HEK293 (cell line): ENCODE data around the gene MKLN1.

Source experiments
- CTCF ChIA-PET: fragments of 350-600 bp; formaldehyde crosslinking; extraction: SDS; loops from one replicate; lab custom pipeline; 2021; ENCODE audit warnings: antibody characterized with exemption; lab: Yijun Ruan, JAX
- POLR2A ChIA-PET: fragments of 300-600 bp; formaldehyde crosslinking; extraction: SDS; loops from one replicate; lab custom pipeline; 2020; ENCODE audit warnings: antibody characterized with exemption, inconsistent platforms; lab: Yijun Ruan, JAX
- H3K27ac ChIP-seq: fragments of 200-500 bp; sonication (Bioruptor generic); 2 replicates; pipeline ENCODE4 v1.5.1; 2014; ENCODE audit warnings: low read depth, low read length, control low read depth, inconsistent platforms; ENCODE audit errors: extremely low read depth
- H3K36me3 ChIP-seq, 2 experiments: fragments of 200-500 bp in 1 of 2; sonication (Bioruptor generic) in 1 of 2; 1 replicate in 1 of 2; 2 replicates in 1 of 2; pipeline ENCODE4 v1.5.1; 2014 to 2017; ENCODE audit warnings: inconsistent platforms in 2 of 2, low read length in 2 of 2; ENCODE audit not compliant: control insufficient read depth in 2 of 2, insufficient read depth in 1 of 2
- H3K4me1 ChIP-seq: fragments of 200-500 bp; sonication (Bioruptor generic); 2 replicates; pipeline ENCODE4 v1.5.1; 2014; ENCODE audit warnings: mild to moderate bottlenecking, low read length, inconsistent platforms; ENCODE audit not compliant: control insufficient read depth, insufficient read depth
- H3K4me3 ChIP-seq: 2 replicates; pipeline ENCODE4 v1.5.1; 2011; ENCODE audit warnings: low read depth, mild to moderate bottlenecking, control low read depth, low read length, moderate library complexity
- H3K9me3 ChIP-seq: fragments of 200-500 bp; sonication (Bioruptor generic); 2 replicates; pipeline ENCODE4 v1.5.1; 2014; ENCODE audit warnings: low read depth, low read length, inconsistent platforms; ENCODE audit not compliant: control insufficient read depth, insufficient read depth
- GLI2 ChIP-seq: fragments of 450-650 bp; formaldehyde crosslinking; IDR thresholded peaks from 2 replicates; pipeline ENCODE4; 2017; ENCODE audit warnings: missing biosample characterization, missing genetic modification characterization, low read depth, borderline replicate concordance
- GLIS2 ChIP-seq: fragments of 450-650 bp; formaldehyde crosslinking; IDR thresholded peaks from 2 replicates; pipeline ENCODE4 v1.5.1; 2016; ENCODE audit warnings: missing biosample characterization, missing genetic modification characterization
- HOXA7 ChIP-seq: sonication (generic); formaldehyde crosslinking; IDR thresholded peaks from 2 replicates; pipeline ENCODE4 v1.8.1; 2022; ENCODE audit warnings: missing genetic modification reagents, borderline replicate concordance
- KLF1 ChIP-seq: fragments of 450-650 bp; formaldehyde crosslinking; IDR thresholded peaks from 2 replicates; pipeline ENCODE4 v1.5.1; 2016; ENCODE audit warnings: missing biosample characterization, missing genetic modification characterization
- KLF10 ChIP-seq: fragments of 450-650 bp; IDR thresholded peaks from 2 replicates; pipeline ENCODE4 v1.5.1; 2018; ENCODE audit warnings: missing biosample characterization, mild to moderate bottlenecking, missing genetic modification characterization
- KLF7 ChIP-seq: fragments of 450-650 bp; formaldehyde crosslinking; IDR thresholded peaks from 2 replicates; pipeline ENCODE4 v1.5.1; 2016; ENCODE audit warnings: missing biosample characterization, missing genetic modification characterization, borderline replicate concordance
- SETDB1 ChIP-seq: IDR thresholded peaks from one replicate; pipeline ENCODE4 v1.6.1; 2017; ENCODE audit warnings: mild to moderate bottlenecking, low read length, moderate library complexity, mixed read lengths; ENCODE audit not compliant: insufficient read length
- TRIM28 ChIP-seq: IDR thresholded peaks from 2 replicates; pipeline ENCODE4 v1.6.1; 2011; ENCODE audit warnings: low read length, control low read depth, borderline replicate concordance
- ZBTB1 ChIP-seq: fragments of 450-650 bp; formaldehyde crosslinking; IDR thresholded peaks from 2 replicates; pipeline ENCODE4 v1.5.1; 2016; ENCODE audit warnings: missing biosample characterization, missing genetic modification characterization
- ZBTB17 ChIP-seq: fragments of 450-650 bp; formaldehyde crosslinking; IDR thresholded peaks from 2 replicates; pipeline ENCODE4 v1.5.1; 2016; ENCODE audit warnings: missing biosample characterization, missing genetic modification characterization
- ZFP41 ChIP-seq: fragments of 450-650 bp; formaldehyde crosslinking; IDR thresholded peaks from 2 replicates; pipeline ENCODE4 v1.5.1; 2016; ENCODE audit warnings: missing biosample characterization, missing genetic modification characterization, borderline replicate concordance
- ZFP69B ChIP-seq: fragments of 450-650 bp; formaldehyde crosslinking; IDR thresholded peaks from 2 replicates; pipeline ENCODE4 v1.5.1; 2016; ENCODE audit warnings: missing biosample characterization, missing genetic modification characterization
- ZNF121 ChIP-seq: fragments of 450-650 bp; formaldehyde crosslinking; IDR thresholded peaks from 2 replicates; pipeline ENCODE4 v1.5.1; 2016; ENCODE audit warnings: missing biosample characterization, missing genetic modification characterization
- ZNF146 ChIP-seq: fragments of 450-650 bp; formaldehyde crosslinking; IDR thresholded peaks from 2 replicates; pipeline ENCODE4 v1.5.1; 2016; ENCODE audit warnings: missing biosample characterization, missing genetic modification characterization
- ZNF148 ChIP-seq: fragments of 450-650 bp; formaldehyde crosslinking; IDR thresholded peaks from 2 replicates; pipeline ENCODE4 v1.5.0; 2017; ENCODE audit warnings: missing biosample characterization, missing genetic modification characterization, borderline replicate concordance
- ZNF2 ChIP-seq: fragments of 450-650 bp; formaldehyde crosslinking; IDR thresholded peaks from 2 replicates; pipeline ENCODE4 v1.5.1; 2016; ENCODE audit warnings: missing biosample characterization, missing genetic modification characterization
- ZNF211 ChIP-seq: fragments of 450-650 bp; formaldehyde crosslinking; IDR thresholded peaks from 2 replicates; pipeline ENCODE4 v1.5.1; 2016; ENCODE audit warnings: low read depth, missing biosample characterization, missing genetic modification characterization
- ZNF214 ChIP-seq: fragments of 450-650 bp; formaldehyde crosslinking; IDR thresholded peaks from 2 replicates; pipeline ENCODE4 v1.5.1; 2017; ENCODE audit warnings: missing biosample characterization, mild to moderate bottlenecking, missing genetic modification characterization, borderline replicate concordance
- ZNF23 ChIP-seq: fragments of 450-650 bp; formaldehyde crosslinking; IDR thresholded peaks from 2 replicates; pipeline ENCODE4 v1.5.1; 2016; ENCODE audit warnings: missing biosample characterization, missing genetic modification characterization, borderline replicate concordance
- ZNF280C ChIP-seq: fragments of 450-650 bp; formaldehyde crosslinking; IDR thresholded peaks from 2 replicates; pipeline ENCODE4 v1.5.1; 2016; ENCODE audit warnings: missing biosample characterization, missing genetic modification characterization
- ZNF513 ChIP-seq: fragments of 450-650 bp; IDR thresholded peaks from 2 replicates; pipeline ENCODE4 v1.5.1; 2018; ENCODE audit warnings: missing biosample characterization, missing genetic modification characterization
- ZNF560 ChIP-seq: fragments of 450-650 bp; formaldehyde crosslinking; IDR thresholded peaks from 2 replicates; pipeline ENCODE4 v1.5.1; 2017; ENCODE audit warnings: missing biosample characterization, missing genetic modification characterization, borderline replicate concordance
- ZNF626 ChIP-seq: fragments of 450-650 bp; sonication (Bioruptor Pico); formaldehyde crosslinking; IDR thresholded peaks from 2 replicates; pipeline ENCODE4 v1.5.1; 2018; ENCODE audit warnings: missing biosample characterization, missing genetic modification characterization, inconsistent platforms
- ZNF768 ChIP-seq: fragments of 450-650 bp; formaldehyde crosslinking; IDR thresholded peaks from 2 replicates; pipeline ENCODE4 v1.5.1; 2018; ENCODE audit warnings: missing biosample characterization, mild to moderate bottlenecking, missing genetic modification characterization
- ZSCAN23 ChIP-seq: fragments of 450-650 bp; formaldehyde crosslinking; IDR thresholded peaks from 2 replicates; pipeline ENCODE4 v1.5.1; 2016; ENCODE audit warnings: missing biosample characterization, missing genetic modification characterization

The MKLN1 gene

GRCh38 chr7:131499801-131500200, 172.1 kb downstream of the MKLN1 start (continued):
- no peak for TF ChIP-seq ZNF148
- no peak for TF ChIP-seq ZBTB17 (tag by site-specific recombination)
- TF ChIP-seq ZNF560: no peak
- TF ChIP-seq TRIM28: no peak
- TF ChIP-seq ZNF513 (tag by site-specific recombination): no peak
- no peak for TF ChIP-seq ZNF23 (tag by site-specific recombination)
- TF ChIP-seq ZNF214 (tag by site-specific recombination): no peak
- TF ChIP-seq ZFP41 (tag by site-specific recombination): no peak
- no peak for TF ChIP-seq ZNF626 (tag by site-specific recombination)

- Histone ChIP-seq H3K36me3 (peaks cover 0 to 9% of the 10 kb centered on the region in 2 experiments; a peak in 1 of 3 replicates), H3K4me1 (no peaks in the 10 kb centered on the region), H3K9me3 (no peaks in the 10 kb centered on the region), H3K4me3 (no peak overlapping the region), H3K27ac (no peak overlapping the region)
- ChIA-PET CTCF (interaction anchor here (1.0 to 1.8 kb wide), 3 partner anchors 10 to 13 kb away, joined by 3 to 7 read pairs (median 3); no protein-coding TSS in a partner anchor), POLR2A (interaction anchor here (0.6 kb wide), 1 partner anchor 132 kb away, joined by 3 read pairs; no protein-coding TSS in a partner anchor)
- TF ChIP-seq ZFP69B (tag by site-specific recombination) (no peak), KLF1 (tag by site-specific recombination) (no peak), GLIS2 (no peak), ZBTB17 (tag by site-specific recombination) (no peak), SETDB1 (no peak), GLI2 (tag by site-specific recombination) (no peak), ZBTB1 (tag by site-specific recombination) (no peak), HOXA7 (CRISPR knock-in tag) (no peak), ZNF768 (tag by site-specific recombination) (no peak), ZNF121 (tag by site-specific recombination) (no peak), ZNF211 (tag by site-specific recombination) (no peak)
Measured at GRCh38 chr7:131500357-131500756, 172.7 kb downstream of the MKLN1 start.

- H3K36me3 ChIP-seq: peaks cover 0 to 9% of the 10 kb centered on the region in 2 experiments; a peak in 1 of 3 replicates
- POLR2A ChIA-PET: interaction anchor here (1.1 kb wide), 1 partner anchor 62 kb away, joined by 3 read pairs; no protein-coding TSS in a partner anchor
Measured at GRCh38 chr7:131501422-131501821, 173.7 kb downstream of the MKLN1 start.

More at GRCh38 chr7:131501422-131501821, 173.7 kb downstream of the MKLN1 start:
- H3K9me3 ChIP-seq: no peaks in the 10 kb centered on the region
- no peak overlapping the region for H3K27ac ChIP-seq
- H3K4me1 ChIP-seq: no peaks in the 10 kb centered on the region
- no peak for TF ChIP-seq ZNF280C (tag by site-specific recombination)
- no peak for TF ChIP-seq ZSCAN23 (tag by site-specific recombination)
- no peak for TF ChIP-seq KLF1 (tag by site-specific recombination)
- no peak for TF ChIP-seq KLF7 (tag by site-specific recombination)
- TF ChIP-seq ZNF2 (tag by site-specific recombination): no peak
- no peak for TF ChIP-seq KLF10
- TF ChIP-seq ZNF146 (tag by site-specific recombination): no peak
- CTCF ChIA-PET: interaction anchor here (0.5 to 1.8 kb wide), 3 partner anchors 11 to 546 kb away, joined by 3 to 7 read pairs (median 3); no protein-coding TSS in a partner anchor
- H3K4me3 ChIP-seq: no peak overlapping the region
